Lower leg skin (tissue), 4 donors: Measurements from ENCODE around the gene SLC40A1. TPM values are rescaled to one million over a fixed set of nuclear protein-coding genes. Genes with fewer than 3 reads are reported as not detected.

ENCODE experiments used
- DNase-seq, 2 donors: peaks; one replicate each; pipeline ENCODE4 v3.0.0-alpha.2; 2019; ENCODE audit warnings: low spot score in 2 of 2
- H3K4me3 ChIP-seq: fragments of 200-600 bp; sonication (generic); 2 replicates; pipeline ENCODE4 v1.5.1; 2017; ENCODE audit warnings: mild to moderate bottlenecking, low read depth; ENCODE audit not compliant: poor library complexity, severe bottlenecking
- CTCF ChIP-seq, 3 donors: fragments of 450-650 bp; IDR thresholded peaks; one replicate each; pipeline ENCODE4 v1.5.1; 2016; ENCODE audit warnings: antibody characterized with exemption in 3 of 3, mild to moderate bottlenecking in 3 of 3, moderate library complexity in 2 of 3
- POLR2A ChIP-seq, 2 donors: fragments of 450-650 bp; IDR thresholded peaks; one replicate each; pipeline ENCODE4 v1.6.1; 2016 to 2017; ENCODE audit warnings: antibody characterized with exemption in 2 of 2, mild to moderate bottlenecking in 1 of 2, moderate library complexity in 1 of 2
- WGBS, 2 donors: methylation state at CpG; one replicate each; pipeline ENCODE4 v1.1.5; 2018; 5-methylcytosine and 5-hydroxymethylcytosine counted together
- intact Hi-C: fragments of 100-400 bp; cut with DNase I; formaldehyde crosslinking; loops from one replicate; pipeline ENCODE4 v1.15.0; 2023; ENCODE audit warnings: low total_unique reads
- total RNA-seq, 4 donors: library from RNA; depleted of rRNA; stranded (reverse); fragments of >200 nt; gene quantifications; one replicate each; pipeline ENCODE4 v1.1.0, GENCODE V29; 2016

SLC40A1 gene
- total RNA-seq, 4 donors from 2014 or later: 16.0 to 33.1 (median 18.1) TPM

GRCh38 chr2:189533288-189534035 is 47.1 kb downstream of the SLC40A1 start:
- no peak overlapping the region for H3K4me3 ChIP-seq
- intact Hi-C loops: no loop called here
- no peak for TF ChIP-seq CTCF (IDR thresholded peaks at IDR 0.05)
- TF ChIP-seq POLR2A (IDR thresholded peaks at IDR 0.05): no peak
- WGBS, 2 donors: 67 to 69% methylated on average over 6 of the region's 6 CpGs
- no peak for DNase-seq

- no peak overlapping the region for H3K4me3 ChIP-seq
- TF ChIP-seq CTCF (IDR thresholded peaks at IDR 0.05): no peak
- no peak for TF ChIP-seq POLR2A (IDR thresholded peaks at IDR 0.05)
- no peak for DNase-seq
- intact Hi-C loops: no loop called here
- WGBS, 2 donors: 56 to 70% methylated on average over 3 of the region's 3 CpGs
Measured at GRCh38 chr2:189530965-189531637, 49.5 kb downstream of the SLC40A1 start.

- intact Hi-C loops: no loop called here
- H3K4me3 ChIP-seq: no peak overlapping the region
- 85 to 87% methylated on average over 3 of the region's 3 CpGs for WGBS, 2 donors
- DNase-seq: no peak
- TF ChIP-seq POLR2A (IDR thresholded peaks at IDR 0.05) (no peak), CTCF (IDR thresholded peaks at IDR 0.05) (no peak)
Measured at GRCh38 chr2:189528617-189529016, 52.0 kb downstream of the SLC40A1 start.

GRCh38 chr2:189527812-189528592 is 52.6 kb downstream of the SLC40A1 start:
- intact Hi-C loops: no loop called here
- no peak overlapping the region for H3K4me3 ChIP-seq
- DNase-seq: no peak
- 87 to 89% methylated on average over 1 of the region's 1 CpG for WGBS, 2 donors
- TF ChIP-seq CTCF (IDR thresholded peaks at IDR 0.05) (no peak), POLR2A (IDR thresholded peaks at IDR 0.05) (no peak)

- no peak overlapping the region for H3K4me3 ChIP-seq
- TF ChIP-seq POLR2A (IDR thresholded peaks at IDR 0.05): no peak
- intact Hi-C loops: no loop called here
- WGBS, 2 donors: 53 to 61% methylated on average over 13 of the region's 13 CpGs
- peak in 1 of 2 donors; percentile 85 for DNase-seq
Measured at GRCh38 chr2:189527041-189527750, 53.4 kb downstream of the SLC40A1 start.
